HG03108 (cell line): ENCODE measurements around the gene DOK6.
"Not testable (repeated sequence)": the region's sequence is repeated elsewhere in the genome, so short reads cannot be mapped to it uniquely, and the experiment has no call there.

Source experiments
- ATAC-seq: cut with Tn5 transposase; IDR thresholded peaks from one replicate; pipeline ENCODE4 v1.9.1; 2021; ENCODE audit warnings: moderate library complexity; ENCODE audit not compliant: unreplicated experiment

Gene DOK6

DNA sequence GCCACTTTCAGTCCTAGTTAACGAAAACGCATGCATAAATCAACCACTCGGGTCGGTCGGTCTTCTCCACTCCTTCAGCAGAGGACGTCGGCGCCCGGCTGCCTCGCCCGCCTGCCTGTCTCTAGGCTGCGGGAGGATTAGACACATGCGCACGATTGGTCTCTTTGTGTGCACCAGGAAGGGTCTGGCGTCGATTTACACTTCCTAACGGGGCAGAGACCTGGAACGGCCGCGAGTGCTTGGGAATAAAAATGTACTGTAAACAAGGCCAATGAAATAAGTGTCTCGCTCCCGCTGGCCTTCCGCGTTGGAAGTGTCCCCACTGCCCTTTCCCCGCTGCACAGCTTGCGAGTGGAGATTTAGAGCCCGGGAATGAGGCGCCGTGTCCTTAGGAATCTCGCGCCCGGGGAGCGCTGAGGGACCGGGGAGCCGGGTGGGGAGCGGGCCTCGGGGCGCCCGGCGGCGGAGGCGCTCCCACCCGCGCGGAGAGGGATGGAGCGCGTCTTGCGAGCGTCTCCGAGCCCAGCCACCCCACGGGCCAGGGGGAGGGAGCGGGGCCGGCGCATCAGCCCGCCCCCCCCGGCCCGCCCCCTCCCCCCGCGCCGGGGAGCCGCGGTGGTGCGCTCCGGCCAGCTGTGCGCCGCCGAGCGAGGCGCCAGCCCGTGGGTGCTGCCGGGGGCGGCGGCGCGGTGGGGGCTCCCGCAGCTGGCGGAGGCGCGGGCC, at the start of gene DOK6:
Gene DOK6 (plus strand): TSS at position 636 of the 723 bp plus-strand sequence.
- ATAC-seq: no peak

DNA sequence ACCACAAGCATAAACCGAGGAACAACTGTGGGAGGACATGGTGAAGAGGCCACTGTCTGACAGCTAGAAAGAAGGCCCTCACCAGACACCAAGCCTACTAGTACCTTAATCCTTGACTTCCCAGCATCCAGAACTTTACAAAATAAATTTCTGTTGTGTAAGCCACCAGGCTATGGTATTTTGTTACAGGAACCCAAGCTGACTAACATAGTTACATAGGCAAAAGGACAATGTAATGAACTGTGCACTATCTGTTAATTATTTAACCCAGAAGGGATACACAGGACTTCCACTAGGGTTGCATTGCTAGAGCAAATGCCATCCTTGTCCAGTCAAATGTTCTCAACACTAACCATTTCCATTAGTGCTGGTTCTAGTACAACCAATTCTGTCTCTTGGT, 47.7 kb upstream of the DOK6 start:
- no peak for ATAC-seq

DNA sequence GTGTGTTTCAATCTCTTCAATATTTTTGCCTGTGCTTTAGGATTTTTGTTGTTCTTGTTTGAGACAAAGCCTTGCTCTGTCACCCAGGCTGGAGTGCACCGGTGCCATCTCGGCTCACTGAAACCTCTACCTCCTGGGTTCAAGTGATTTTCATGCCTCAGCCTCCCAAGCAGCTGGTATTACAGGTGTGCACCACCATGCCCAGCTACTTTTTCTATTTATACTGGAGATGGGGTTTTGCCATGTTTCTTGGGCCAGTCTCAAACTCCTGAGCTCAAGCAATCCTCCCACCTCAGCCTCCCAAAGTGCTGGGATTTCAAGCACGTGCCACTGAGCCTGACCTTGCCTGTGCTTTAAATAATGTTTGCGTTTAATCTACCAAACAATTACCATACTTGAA, 43.1 kb upstream of the DOK6 start:
- no peak for ATAC-seq

DNA sequence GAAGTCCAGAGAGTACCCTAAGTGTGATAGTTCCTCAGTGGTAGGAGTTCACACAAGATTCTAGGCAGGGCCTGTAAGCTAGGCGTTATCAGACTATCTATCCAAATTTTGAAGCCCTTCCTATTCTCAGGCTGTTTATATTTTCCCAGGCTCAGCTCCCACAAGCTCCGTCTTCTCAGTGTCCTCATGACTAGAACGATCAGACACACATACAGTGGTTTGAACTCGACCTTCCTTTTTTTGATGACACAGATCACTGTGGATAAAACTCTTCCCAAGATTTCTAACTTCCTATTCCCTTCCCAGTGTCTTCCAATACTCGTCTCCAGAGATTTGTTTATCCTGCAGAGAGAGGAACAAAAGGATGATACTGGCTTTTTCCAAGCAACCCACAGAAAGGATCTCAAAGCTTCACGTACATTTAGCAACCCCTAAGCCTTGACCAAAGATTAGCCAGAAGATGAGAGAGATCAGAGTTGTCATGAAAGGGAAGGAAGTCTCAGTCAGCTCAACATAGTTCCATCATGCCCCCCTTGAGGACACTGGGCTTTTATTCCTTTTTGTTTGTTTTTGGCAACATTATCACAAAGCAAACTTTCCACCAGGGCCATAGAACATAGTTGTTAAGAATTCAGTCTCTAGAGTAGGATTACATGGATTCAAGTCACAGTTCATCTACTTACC, 42.3 kb upstream of the DOK6 start:
- ATAC-seq: no peak

DNA sequence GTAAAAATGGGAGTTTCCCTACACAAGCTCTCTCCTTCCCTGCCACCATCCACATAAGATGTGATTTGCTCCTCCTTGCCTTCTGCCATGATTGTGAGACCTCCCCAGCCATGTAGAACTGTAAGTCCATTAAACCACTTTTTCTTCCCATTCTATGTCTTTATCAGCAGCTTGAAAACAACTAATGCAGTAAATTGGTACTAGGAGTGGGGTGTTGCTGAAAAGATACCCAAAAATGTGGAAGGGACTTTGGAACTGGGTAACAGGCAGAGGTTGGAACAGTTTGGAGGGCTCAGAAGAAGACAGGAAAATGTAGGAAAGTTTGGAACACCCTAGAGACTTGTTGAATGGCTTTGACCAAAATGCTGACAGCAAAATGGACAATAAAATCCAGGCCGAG, 40.9 kb upstream of the DOK6 start:
- not testable (repeated sequence) for ATAC-seq

DNA sequence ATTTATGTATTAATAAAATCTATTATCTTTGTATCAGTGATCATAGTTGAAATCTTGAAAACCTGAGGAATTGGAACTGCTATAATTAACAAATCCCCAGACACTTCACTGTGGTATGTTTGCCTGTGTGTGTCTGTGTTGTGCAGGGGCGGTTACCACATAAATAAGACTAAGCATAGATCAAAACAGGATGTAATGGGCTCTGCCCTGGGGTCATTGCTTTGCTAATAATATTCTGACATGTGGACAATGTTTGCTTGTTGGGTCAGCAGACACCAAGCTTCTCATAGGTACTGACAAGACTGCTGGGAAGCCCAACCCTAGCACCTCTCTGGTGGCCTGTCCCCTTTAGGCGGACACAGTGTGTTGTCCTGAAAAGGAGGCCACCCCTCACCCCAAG, 35.8 kb upstream of the DOK6 start:
- no peak for ATAC-seq

DNA sequence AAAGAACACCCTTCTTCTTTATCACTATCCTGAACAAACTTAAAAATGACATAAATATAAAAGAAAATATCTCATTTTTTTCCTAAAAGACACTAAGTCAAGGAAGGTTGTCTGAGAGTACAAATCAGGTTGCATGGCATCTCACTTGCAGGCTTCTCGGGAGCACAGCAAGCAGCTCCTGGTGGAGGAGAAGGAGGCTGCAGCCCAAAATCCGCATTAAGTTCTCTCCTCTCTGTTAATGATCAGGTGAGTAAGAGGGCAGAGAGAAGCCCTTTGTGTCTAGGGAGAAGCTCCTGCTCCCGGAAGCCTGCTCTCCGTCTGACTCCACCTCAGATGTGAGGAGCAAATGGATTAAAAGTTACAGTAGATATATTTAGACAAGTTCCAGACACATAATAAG, 35.0 kb upstream of the DOK6 start:
- ATAC-seq: no peak

DNA sequence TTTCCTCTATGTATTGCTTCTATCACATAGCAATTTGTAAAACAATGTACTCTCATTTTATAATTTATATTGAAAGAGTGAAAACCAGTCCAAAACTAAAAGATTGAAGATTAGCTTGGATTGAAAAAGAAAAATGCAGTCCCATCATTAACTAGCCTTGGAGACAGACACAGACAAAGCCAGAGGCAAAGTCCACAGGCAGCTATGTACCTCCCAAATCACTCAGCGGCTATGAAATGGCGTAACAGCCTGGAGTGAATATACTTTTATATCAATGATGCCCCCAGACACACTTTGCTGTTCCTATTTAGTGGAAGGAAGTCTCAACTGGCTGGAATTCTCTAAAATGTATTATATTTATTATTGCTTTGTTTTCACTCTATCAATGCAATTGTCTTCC, 33.6 kb upstream of the DOK6 start:
- ATAC-seq: no peak

DNA sequence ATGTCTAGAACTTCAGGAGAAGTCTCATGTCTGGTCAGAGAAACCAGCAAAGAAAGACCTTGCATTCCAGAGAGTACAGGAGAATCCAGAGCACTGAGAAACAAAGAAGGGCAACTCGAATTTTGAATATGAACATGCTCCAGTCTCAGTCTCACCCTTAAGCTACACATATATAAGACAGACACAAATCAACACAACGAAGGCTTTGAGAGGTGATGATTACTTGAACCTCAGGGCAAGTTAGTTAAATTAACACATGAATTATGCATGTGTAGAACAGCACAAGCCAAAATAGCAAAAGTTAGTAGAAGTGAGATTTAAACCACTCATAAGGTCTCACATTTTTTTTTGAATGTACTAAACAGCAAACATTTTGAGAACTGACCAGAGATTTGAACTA, 29.0 kb upstream of the DOK6 start:
- ATAC-seq: no peak

DNA sequence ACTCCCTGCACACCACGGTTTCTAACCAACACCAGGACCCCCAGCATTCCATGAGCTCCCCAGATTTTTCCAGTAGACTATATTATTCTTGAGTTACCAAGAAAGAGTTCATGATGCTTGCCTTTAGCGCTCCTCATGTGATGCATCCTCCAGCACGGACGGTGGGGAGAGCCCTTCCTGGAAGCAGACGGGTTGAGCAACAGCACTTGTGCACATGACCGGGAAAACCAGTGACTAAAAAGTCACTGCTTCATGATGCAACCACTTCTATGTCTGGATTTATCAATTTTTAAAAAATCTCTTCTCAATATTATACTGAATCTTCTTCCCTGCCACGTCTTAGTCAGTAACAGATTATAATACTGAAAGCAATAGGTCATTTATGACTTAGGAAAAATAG, 20.4 kb upstream of the DOK6 start:
- no peak for ATAC-seq

DNA sequence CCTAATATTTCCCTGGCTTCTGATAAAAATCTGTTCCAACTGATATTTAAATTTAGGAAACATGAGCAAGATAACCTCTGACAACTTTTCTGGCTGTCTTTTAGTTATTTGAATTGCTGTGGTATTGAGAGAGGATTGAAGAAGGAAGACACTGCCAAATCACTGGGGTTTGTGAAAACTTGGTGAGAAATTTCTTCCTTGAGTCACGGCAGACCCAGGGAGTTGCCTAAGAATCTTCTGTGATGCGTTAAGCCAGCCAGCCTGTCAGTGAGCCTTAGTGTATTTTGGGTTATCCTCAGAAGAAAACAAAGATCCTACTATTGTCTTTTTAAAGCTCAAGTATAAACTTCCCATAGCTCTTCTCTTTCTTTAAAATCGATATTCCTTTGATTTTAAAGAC, 17.5 kb upstream of the DOK6 start:
- no peak for ATAC-seq

DNA sequence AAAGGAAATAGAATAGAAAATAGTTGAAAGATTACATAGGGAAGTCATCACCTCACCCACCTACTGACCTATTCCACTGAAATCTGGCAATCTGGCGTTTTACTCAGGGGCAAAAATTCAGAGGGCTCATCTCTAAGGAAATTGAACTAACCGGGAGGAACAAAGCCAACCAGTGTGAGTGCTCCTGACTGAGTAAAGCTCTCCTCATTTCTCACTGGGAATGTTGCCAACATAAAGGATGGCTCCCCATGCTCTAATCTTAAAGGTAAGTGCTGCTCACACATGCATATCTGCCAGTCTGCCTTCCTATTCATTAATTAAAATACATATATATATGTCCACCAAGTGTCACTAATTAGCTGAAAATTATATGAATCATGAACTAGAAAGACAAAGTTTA, 13.5 kb upstream of the DOK6 start:
- no peak for ATAC-seq

DNA sequence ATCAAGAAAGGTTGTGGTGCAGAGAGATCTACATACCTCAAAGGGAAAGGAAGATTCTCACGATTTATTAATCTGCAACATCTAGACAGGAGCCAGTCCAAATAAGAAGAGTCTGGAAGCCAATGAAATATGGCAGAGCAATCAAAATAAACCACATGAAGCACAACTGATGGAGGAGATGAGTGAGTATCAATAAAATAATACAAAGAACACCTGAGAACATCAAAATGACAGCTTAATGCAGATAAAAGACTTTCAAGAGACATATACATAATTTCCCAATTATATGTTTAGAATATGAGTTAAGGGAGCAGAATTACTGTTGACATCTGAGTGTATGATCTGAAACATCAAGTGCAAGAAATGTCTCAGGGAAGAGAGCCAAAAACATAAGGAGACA, 12.5 kb upstream of the DOK6 start:
- ATAC-seq: no peak

DNA sequence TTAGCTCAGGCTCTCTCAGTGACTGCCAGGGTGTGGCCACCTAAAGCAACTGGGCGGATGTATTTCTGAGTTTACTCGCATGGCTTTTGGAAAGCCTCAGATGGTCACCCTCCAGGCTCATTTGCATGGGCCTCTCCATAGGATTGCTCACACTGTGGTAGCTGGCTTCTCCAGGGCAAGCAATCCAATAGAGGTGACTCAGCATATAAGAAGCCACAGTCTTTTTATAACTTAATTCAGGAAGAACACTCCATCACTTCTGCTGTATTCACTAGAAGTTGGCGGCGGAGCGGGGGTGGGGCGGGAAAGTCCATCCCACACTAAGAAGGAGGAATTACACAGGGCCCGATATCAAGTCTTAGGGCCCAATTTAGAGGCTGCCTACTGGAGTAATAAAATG, 3.6 kb upstream of the DOK6 start:
- ATAC-seq: no peak

DNA sequence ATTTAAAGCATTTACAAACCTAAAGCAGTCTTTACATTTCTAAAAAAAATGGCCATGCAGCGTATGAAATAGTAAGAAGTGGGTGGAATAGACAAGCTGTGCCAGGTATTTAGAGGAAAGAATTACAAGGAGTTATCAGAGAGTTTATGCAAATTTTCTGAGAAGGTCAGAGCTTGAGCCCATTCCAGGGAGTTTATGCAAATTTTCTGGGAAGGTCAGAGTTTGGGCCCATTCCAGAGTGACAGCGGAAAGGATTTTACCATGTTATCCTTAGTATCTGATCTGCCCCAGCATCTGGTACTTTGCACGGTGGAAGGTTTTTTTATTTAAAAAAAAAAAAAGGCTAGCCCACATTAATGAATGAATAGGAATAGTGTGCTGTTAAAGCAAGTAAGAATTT, 1.4 kb upstream of the DOK6 start:
- ATAC-seq: no peak

DNA sequence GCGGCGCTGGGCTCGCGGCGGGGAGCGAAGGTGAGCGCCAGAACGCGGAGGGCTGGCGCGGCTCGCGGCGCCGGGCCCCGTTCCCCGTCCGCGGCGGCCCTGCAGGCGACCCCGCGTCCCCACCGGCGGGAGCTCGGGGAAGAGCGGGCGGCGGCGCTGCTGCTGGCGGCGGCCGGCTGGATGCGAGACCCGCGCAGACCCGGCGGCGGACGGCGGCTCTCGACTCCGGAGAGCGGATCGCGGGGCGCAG, 213 bp downstream of the DOK6 start:
- no peak for ATAC-seq

DNA sequence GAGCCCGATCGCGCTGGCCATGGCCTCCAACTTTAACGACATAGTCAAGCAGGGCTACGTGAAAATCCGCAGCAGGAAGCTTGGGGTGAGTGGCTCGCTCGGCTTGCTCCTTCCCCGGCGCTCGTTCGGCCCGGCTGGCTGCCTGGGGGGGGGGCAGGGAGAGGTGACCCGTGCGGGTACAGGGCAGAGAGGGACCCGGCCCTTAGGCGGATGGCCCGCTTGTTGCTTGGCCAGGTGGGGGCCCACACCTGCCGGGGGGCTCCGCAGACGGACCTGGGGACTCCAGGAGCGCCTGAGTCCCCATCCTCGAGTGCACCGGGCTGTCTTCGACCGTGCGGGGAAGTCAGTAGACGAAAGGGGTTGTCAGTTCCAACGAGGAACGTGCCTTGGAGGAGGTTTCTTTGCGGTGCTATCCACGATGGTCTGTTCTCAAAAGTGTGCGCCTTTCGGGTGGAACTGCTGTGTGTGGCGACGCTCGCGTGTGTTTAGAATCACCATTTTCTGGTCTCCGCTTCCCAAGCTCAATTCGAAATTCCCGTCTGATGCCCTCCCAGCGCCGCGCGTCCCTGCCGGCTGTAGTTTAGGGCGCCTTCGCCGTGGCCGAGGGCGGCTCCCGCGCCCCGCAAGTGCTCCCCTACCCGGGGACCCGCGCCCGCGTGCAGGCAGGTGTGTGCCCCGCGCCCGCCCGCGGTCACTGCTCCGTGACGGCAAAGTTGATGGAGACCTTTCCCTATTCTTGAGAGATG, 711 bp downstream of the DOK6 start:
- ATAC-seq: no peak

DNA sequence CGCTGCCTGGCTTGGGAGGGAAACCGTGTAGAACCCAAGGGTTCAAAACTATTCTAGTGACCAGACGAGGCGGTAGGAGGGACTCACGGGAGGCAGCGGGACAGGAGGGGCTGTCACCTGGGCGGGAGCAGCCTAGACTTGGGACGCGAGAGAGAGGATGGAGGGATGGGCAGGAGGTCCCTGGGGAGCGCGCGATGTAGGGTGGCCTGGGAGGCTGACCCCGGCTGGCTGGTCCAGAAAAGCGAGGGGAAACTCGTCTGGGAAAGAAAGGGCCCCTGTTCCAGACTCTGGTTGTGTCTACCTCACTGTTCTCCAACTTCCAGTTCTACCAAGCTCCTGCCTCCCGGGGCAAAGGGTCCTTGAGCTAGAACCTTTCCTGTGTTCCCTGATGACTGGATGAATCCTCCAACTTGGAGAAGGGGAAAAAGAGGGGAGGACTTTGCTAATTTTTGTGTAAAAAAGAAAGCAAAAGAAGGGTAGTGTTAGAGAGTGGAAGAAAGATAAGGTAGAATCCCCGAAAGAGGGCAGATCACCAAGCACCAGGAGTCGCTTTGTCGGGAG, 1.4 kb downstream of the DOK6 start:
- ATAC-seq: no peak

DNA sequence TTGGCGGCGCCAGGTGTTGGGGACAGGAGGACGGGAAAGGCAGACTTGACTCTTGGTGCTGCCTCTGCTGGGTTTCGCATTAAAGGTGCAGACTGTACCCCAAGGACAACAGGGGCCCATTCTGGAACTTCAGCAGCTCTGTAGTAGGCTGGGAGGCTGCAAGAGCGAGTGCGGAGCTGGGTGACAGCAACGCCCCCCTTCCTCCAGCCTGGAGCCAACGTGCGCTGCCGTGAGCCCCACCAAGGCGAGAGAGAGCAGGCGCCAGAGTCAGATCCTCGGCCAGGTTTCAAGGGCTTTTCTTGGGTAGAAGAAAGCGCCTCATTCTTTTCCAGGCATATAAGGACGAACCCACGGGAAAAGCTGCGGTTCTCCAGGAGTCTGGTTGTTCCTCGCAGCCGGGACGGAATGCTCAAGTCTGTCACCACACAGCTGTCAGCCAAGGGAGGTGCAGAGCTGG, 1.9 kb downstream of the DOK6 start:
- no peak for ATAC-seq

DNA sequence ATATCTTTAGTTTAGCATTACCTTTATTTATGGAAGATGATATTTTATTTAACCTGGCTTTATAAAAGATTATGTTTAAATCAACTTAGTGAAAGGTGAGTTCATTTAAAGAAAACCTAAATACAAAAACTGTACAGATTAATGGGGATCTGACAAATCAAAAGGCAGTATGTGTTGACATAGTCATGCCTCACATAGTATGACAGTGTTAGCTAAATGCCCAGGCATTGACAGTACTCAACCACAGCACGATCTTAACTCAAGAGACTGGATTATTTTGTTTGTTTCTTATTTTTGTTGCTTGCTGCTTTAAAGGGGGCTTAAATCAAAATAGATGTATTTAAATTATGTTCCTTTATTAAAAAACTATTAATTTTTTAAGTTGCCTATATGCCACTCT, 7.8 kb downstream of the DOK6 start:
- ATAC-seq: no peak

DNA sequence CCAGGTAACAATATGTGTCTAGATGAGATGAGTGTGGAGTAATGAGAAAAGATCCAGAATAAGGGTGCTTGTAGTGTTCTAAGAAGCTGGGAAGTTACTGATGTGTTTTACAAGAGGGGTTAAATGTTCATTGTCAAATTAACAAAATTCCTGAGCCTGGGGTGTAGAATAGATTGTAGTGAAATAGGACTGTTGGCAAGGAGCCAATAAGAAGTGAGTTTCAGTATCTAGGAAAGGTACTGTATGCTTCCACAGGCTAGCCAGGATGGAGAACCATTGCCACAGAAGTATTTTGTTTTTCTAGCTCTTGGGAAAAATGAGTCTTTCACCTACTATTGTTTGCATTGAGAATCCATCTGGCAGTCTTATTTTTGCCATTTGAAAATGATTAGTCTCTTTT, 10.5 kb downstream of the DOK6 start:
- no peak for ATAC-seq

DNA sequence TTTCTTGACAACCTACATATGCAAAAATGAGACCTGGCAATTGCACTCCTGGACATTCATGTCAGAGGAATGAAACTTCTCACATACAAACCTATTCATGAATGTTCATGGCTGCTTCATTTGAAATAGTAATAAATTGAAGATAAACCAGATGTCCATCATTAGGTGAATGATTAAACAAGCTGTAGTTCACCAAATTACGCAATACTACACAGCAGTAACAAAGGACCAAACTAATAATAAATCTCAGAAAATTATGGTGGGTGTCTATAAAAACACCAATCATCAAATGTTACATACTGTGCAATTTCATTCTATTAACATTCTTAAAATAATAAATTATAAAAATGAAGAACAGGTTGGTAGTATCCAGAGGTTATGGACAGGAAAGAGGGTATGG, 13.5 kb downstream of the DOK6 start:
- no peak for ATAC-seq
